HepG2 (cell line): ENCODE measurements around the gene SEC14L5. TPM values are rescaled to one million over a fixed set of nuclear protein-coding genes. Genes with fewer than 3 reads are reported as not detected.

ENCODE experiments used
- ATAC-seq: fragments of 200-7000 bp; cut with Tn5 transposase; 3 replicates; pipeline ENCODE4 v1.9.1; 2020; ENCODE audit warnings: mild to moderate bottlenecking, moderate library complexity
- BruUV-seq: library from RNA; stranded (reverse); fragments of 400-500 nt; replicated peaks from 2 replicates; lab custom pipeline; 2021; lab: Mats Ljungman, UMichigan
- CTCF ChIA-PET: fragments of 300-600 bp; formaldehyde crosslinking; extraction: SDS; loops from one replicate; lab custom pipeline; 2021; ENCODE audit warnings: low total read pairs, inconsistent platforms, low intra/inter-chr PET ratio; lab: Yijun Ruan, JAX
- POLR2A ChIA-PET: fragments of 350-600 bp; sonication (Branson Sonifier 250); formaldehyde crosslinking; loops from one replicate; lab custom pipeline; 2020; ENCODE audit warnings: antibody characterized with exemption, inconsistent platforms; lab: Yijun Ruan, JAX
- DNase-seq: peaks from one replicate; pipeline ENCODE4 v3.0.0-alpha.2; 2015; ENCODE audit warnings: low spot score
- FAIRE-seq: peaks from 3 replicates; lab custom pipeline; 2011; peaks lifted over from hg19 to GRCh38; lab: Jason Lieb, UNC
- H2AFZ ChIP-seq: one replicate; pipeline ENCODE4 v1.6.1; 2011; ENCODE audit warnings: low read length, inconsistent platforms
- H3K27ac ChIP-seq: fragments of 300-600 bp; 3 replicates; pipeline ENCODE4 v1.8.0; 2011; ENCODE audit warnings: mixed run types, mild to moderate bottlenecking, mixed read lengths, low read length, inconsistent platforms; ENCODE audit not compliant: insufficient read depth; ENCODE audit errors: extremely low read length
- H3K27me3 ChIP-seq, 2 experiments: fragments of 200-600 bp in 1 of 2; 2 replicates in 1 of 2; 3 replicates in 1 of 2; pipeline versions ENCODE4 v1.6.0 to v1.8.0; 2011; ENCODE audit warnings: low read length in 2 of 2, mild to moderate bottlenecking in 2 of 2, moderate library complexity in 2 of 2, inconsistent platforms in 1 of 2; ENCODE audit not compliant: insufficient read depth in 2 of 2, control insufficient read depth in 1 of 2
- H3K36me3 ChIP-seq, 2 experiments: fragments of 200-600 bp in 1 of 2; replicated peaks in 1 of 2; 2 replicates in 1 of 2; 3 replicates in 1 of 2; pipeline versions ENCODE4 v1.5.1 to v1.8.0; 2011; ENCODE audit warnings: low read length in 2 of 2, inconsistent platforms in 1 of 2; ENCODE audit not compliant: insufficient read depth in 2 of 2, control insufficient read depth in 1 of 2
- H3K4me1 ChIP-seq: 2 replicates; pipeline ENCODE4 v1.5.1; 2012; ENCODE audit warnings: low read length, inconsistent platforms; ENCODE audit not compliant: insufficient read depth
- H3K4me2 ChIP-seq: 2 replicates; pipeline ENCODE4 v1.6.0; 2011; ENCODE audit warnings: low read depth, low read length, inconsistent platforms
- H3K4me3 ChIP-seq, 3 experiments: fragments of 200-600 bp in 1 of 3; sonication (generic), shearing (Covaris generic) in 1 of 3; replicated peaks in 1 of 3; 2 replicates each; pipeline ENCODE4 v1.5.1; 2011 to 2016; ENCODE audit warnings: low read length in 3 of 3, inconsistent platforms in 2 of 3, low read depth in 2 of 3, mild to moderate bottlenecking in 2 of 3, control low read depth in 1 of 3, mixed read lengths in 1 of 3; ENCODE audit not compliant: insufficient read depth in 1 of 3
- H3K79me2 ChIP-seq: one replicate; pipeline ENCODE4 v1.6.1; 2011; ENCODE audit warnings: low read length, inconsistent platforms; ENCODE audit not compliant: insufficient read depth
- H3K9ac ChIP-seq: 2 replicates; pipeline ENCODE4 v1.6.0; 2011; ENCODE audit warnings: mild to moderate bottlenecking, low read depth, low read length, inconsistent platforms; ENCODE audit not compliant: insufficient read depth
- H3K9me3 ChIP-seq: 2 replicates; pipeline ENCODE4 v1.5.1; 2012; ENCODE audit warnings: mild to moderate bottlenecking, low read length
- H4K20me1 ChIP-seq: 2 replicates; pipeline ENCODE4 v1.6.0; 2011; ENCODE audit warnings: inconsistent platforms, mild to moderate bottlenecking, low read length, moderate library complexity; ENCODE audit not compliant: insufficient read depth
- CEBPB ChIP-seq: IDR thresholded peaks from 2 replicates; pipeline ENCODE4 v1.6.1; 2011; ENCODE audit warnings: low read depth, low read length, improper control_type of control experiment, borderline replicate concordance
- HMGA1 ChIP-seq: sonication (generic); formaldehyde crosslinking; conservative IDR thresholded peaks from 2 replicates; pipeline ENCODE4 v1.4.0; 2020; ENCODE audit warnings: missing genetic modification reagents
- HNF4G ChIP-seq, 2 experiments: sonication (generic) in 1 of 2; formaldehyde crosslinking in 1 of 2; IDR thresholded peaks; 2 replicates each; pipeline versions ENCODE4 v1.4.0 to v1.6.1; 2011 to 2020; ENCODE audit warnings: borderline replicate concordance in 2 of 2, low read depth in 2 of 2, mild to moderate bottlenecking in 2 of 2, low read length in 1 of 2, missing genetic modification reagents in 1 of 2, moderate library complexity in 1 of 2
- NFATC3 ChIP-seq: sonication (generic); formaldehyde crosslinking; IDR thresholded peaks from 2 replicates; pipeline ENCODE4 v1.5.1; 2020; ENCODE audit warnings: mild to moderate bottlenecking, missing genetic modification reagents
- NONO ChIP-seq, 2 experiments: fragments of 450-650 bp in 1 of 2; sonication (generic) in 1 of 2; formaldehyde crosslinking in 1 of 2; IDR thresholded peaks in 1 of 2; conservative IDR thresholded peaks in 1 of 2; 2 replicates each; pipeline versions ENCODE4 v1.6.1 to v1.8.0; 2017 to 2022; ENCODE audit warnings: mild to moderate bottlenecking in 1 of 2, missing genetic modification reagents in 1 of 2, moderate library complexity in 1 of 2
- ZBTB25 ChIP-seq: IDR thresholded peaks from 2 replicates; pipeline ENCODE4 v1.6.1; 2018; ENCODE audit warnings: missing genetic modification reagents
- ZFY ChIP-seq: sonication (generic); formaldehyde crosslinking; IDR thresholded peaks from 2 replicates; pipeline ENCODE4 v1.4.0; 2020; ENCODE audit warnings: missing genetic modification reagents
- ZNF354B ChIP-seq: sonication (generic); formaldehyde crosslinking; IDR thresholded peaks from 2 replicates; pipeline ENCODE4 v1.8.0; 2022; ENCODE audit warnings: mild to moderate bottlenecking, missing genetic modification reagents
- ZNF777 ChIP-seq: sonication (generic); formaldehyde crosslinking; IDR thresholded peaks from 2 replicates; pipeline ENCODE4 v1.4.0; 2020; ENCODE audit warnings: missing genetic modification reagents
- WGBS: methylation state at CpG from one replicate; pipeline ENCODE4 v1.1.6; 2017; ENCODE audit warnings: low lambda C conversion rate; 5-methylcytosine and 5-hydroxymethylcytosine counted together
- in situ Hi-C: cut with HindIII; loops from 2 replicates; pipeline ENCODE4 v1.10.0; 2017; ENCODE audit warnings: low pct_unique_long_range_greater_than_20kb; ENCODE audit not compliant: extremely low pct_ligation_motif_present
- intact Hi-C: fragments of 100-400 bp; cut with micrococcal nuclease; formaldehyde crosslinking; loops from one replicate; pipeline ENCODE4 v1.10.0; 2022; ENCODE audit not compliant: unreplicated experiment
- polyA plus RNA-seq, 8 experiments: library from polyadenylated mRNA; depleted of rRNA in 3 of 8; stranded (reverse) in 7 of 8; unstranded in 1 of 8; fragments of >200 nt; fragmentation: Illumina TruSeq in 4 of 8; extraction: Trizol in 4 of 8; gene quantifications; 2 replicates each; pipeline versions ENCODE4 v1.2.1 to v1.2.3, GENCODE V29; 2011 to 2016; ENCODE audit warnings: low read depth in 4 of 8, missing spikeins in 1 of 8, mixed read lengths in 1 of 8; ENCODE audit not compliant: insufficient read depth in 1 of 8
- total RNA-seq, 5 experiments: library from RNA; depleted of rRNA; stranded (reverse); fragments of >200 nt; fragmentation: Illumina TruSeq; extraction: Trizol; gene quantifications; 2 replicates each; pipeline ENCODE4 v1.2.3, GENCODE V29; 2016; ENCODE audit warnings: low read depth in 1 of 5

The SEC14L5 gene
- total and polyA plus RNA-seq, 2 of the 13 experiments (the other 11 are each of a cell fraction or from before 2014, with no cell fraction given), result 0.40 to 0.42 TPM

GRCh38 chr16:4976079-4976478, 17.9 kb downstream of the SEC14L5 start:
- ChIA-PET CTCF (no interaction called here), POLR2A (interaction anchor here (1.0 to 1.1 kb wide), 2 partner anchors 18 to 58 kb away, joined by 4 read pairs; partner anchors contain the start of genes NAGPA and SEC14L5)
- intact Hi-C loops (no loop called here), in situ Hi-C loops (no loop called here)
- no peak for FAIRE-seq
- Histone ChIP-seq H3K9ac (no peak overlapping the region), H2AFZ (no peak overlapping the region), H3K9me3 (no peaks in the 10 kb centered on the region), H3K4me3 (no peak overlapping the region), H3K79me2 (no peaks in the 10 kb centered on the region), H3K36me3 (no peaks in the 10 kb centered on the region), H4K20me1 (no peaks in the 10 kb centered on the region), H3K27ac (no peak overlapping the region), H3K27me3 (peaks cover 2 to 20% of the 10 kb centered on the region in 2 experiments; a peak in 4 of 5 replicates), H3K4me2 (no peak overlapping the region), H3K4me1 (peaks cover 23% of the 10 kb centered on the region)
- no TSS peak for BruUV-seq
- no peak for DNase-seq
- ATAC-seq, result no peak; the same call in 1 of the 3 replicates
- TF ChIP-seq ZBTB25 (no peak), HMGA1 (no peak), CEBPB (peak; percentile 46; the same call in 1 of the 2 replicates), ZFY (no peak), ZNF777 (CRISPR knock-in tag) (no peak), ZNF354B (CRISPR knock-in tag) (0 out of 2 replicates have a peak, but pooled peaks have one; percentile 32), HNF4G (IDR thresholded peaks at IDR 0.05; ENCODE audit: borderline replicate concordance, low read depth, low read length) (no peak), HNF4G (CRISPR knock-in tag; IDR thresholded peaks at IDR 0.05; ENCODE audit: borderline replicate concordance, low read depth) (no peak), NFATC3 (CRISPR knock-in tag) (no peak), NONO (IDR thresholded peaks at IDR 0.05) (no peak), NONO (CRISPR knock-in tag; conservative IDR thresholded peaks at IDR 0.05) (no peak)
- WGBS, result 47% methylated on average over 2 of the region's 2 CpGs
